ENCODE measurements around the gene IGFBP2. TPM values are rescaled to one million over a fixed set of nuclear protein-coding genes. Genes with fewer than 3 reads are reported as not detected.
A peak's percentile ranks its signal among the peaks of the same experiment; 100 is the strongest.
"Not testable (repeated sequence)": the region's sequence is repeated elsewhere in the genome, so short reads cannot be mapped to it uniquely, and the experiment has no call there.

IGFBP2 gene
- total and polyA plus RNA-seq, 7 donors, result 8.2 to 33.2 (median 12.8) TPM

DNA sequence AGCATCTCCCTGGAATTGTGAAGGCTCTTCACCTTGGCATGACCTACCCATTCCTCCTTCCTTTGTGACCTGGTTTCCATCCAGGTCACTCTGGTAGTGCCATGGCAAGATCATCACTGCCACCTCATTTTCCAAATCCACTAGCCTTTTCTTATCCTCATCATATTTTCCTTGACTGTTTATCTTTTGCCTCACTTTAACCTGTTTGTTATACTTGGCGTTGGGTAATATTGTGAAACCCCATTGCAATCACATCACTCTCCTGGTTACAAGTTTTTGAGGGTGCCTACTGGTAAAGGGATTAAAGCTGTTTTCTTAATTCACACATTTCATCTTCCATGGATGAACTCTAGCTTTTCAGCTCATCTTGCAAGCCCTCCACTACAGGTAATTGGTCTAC is 39.1 kb upstream of the IGFBP2 start:
- no peak for TF ChIP-seq CTCF (IDR thresholded peaks at IDR 0.05)
- no peaks in the 10 kb centered on the region for H3K36me3 ChIP-seq (ENCODE audit: insufficient read depth in 1 of 2, low read depth in 1 of 2)
- intact Hi-C loops (cut with DNase I), result no loop called here
- DNase-seq (no peak), ATAC-seq (no peak)
- 94 to 100% (median 97%) methylated on average over 1 of the region's 1 CpG for WGBS, 3 donors
- no peaks in the 10 kb centered on the region for H3K9me3 ChIP-seq
- H3K27ac ChIP-seq, result no peak overlapping the region
- no peaks in the 10 kb centered on the region for H3K27me3 ChIP-seq (ENCODE audit: insufficient read depth in 3 of 3, low read length in 2 of 3)
- peaks cover 16% of the 10 kb centered on the region for H3K4me1 ChIP-seq
- no peak overlapping the region for H3K4me3 ChIP-seq

GRCh38 chr2:216596236-216596979 is 36.8 kb upstream of the IGFBP2 start:
- 23 to 30% (median 29%) methylated on average over 8 of the region's 8 CpGs for WGBS, 3 donors
- no peaks in the 10 kb centered on the region for H3K27me3 ChIP-seq (ENCODE audit: insufficient read depth in 3 of 3, low read length in 2 of 3)
- no peaks in the 10 kb centered on the region for H3K36me3 ChIP-seq (ENCODE audit: insufficient read depth in 1 of 2, low read depth in 1 of 2)
- TF ChIP-seq CTCF (IDR thresholded peaks at IDR 0.05), result no peak
- intact Hi-C loops (cut with DNase I), result no loop called here
- DNase-seq (no peak), ATAC-seq (no peak)
- no peaks in the 10 kb centered on the region for H3K9me3 ChIP-seq
- H3K4me3 ChIP-seq, result peak overlapping the region; percentile 20
- H3K27ac ChIP-seq, result no peak overlapping the region
- peaks cover 16% of the 10 kb centered on the region for H3K4me1 ChIP-seq

DNA sequence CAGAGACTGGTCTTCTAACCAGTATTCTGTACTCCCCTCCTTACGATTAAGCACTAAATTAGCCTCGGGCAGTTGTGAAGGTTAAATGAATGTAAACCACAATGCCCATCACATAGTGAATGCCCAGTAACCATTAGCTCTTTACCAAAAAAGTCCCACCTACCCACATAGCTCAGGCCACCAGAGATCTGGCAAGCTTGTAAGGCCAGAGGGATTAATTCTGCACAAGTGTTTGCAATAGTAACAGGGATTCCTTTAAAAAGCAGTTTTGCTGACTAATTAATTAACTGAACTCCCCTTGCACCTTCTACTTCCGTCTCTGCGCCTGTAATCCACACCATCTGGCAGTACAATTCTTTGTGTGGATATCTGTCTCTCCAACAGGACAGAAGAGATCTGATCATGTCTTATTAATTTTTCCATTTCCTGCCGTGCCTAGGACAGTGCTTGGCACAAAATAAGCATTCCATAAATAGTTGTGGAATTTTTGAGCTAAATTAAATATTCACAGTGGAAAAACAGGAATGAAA is 36.2 kb upstream of the IGFBP2 start:
- Histone ChIP-seq H3K36me3 (ENCODE audit: insufficient read depth in 1 of 2, low read depth in 1 of 2) (no peaks in the 10 kb centered on the region), H3K4me1 (peaks cover 16% of the 10 kb centered on the region), H3K4me3 (no peak overlapping the region), H3K27ac (no peak overlapping the region), H3K27me3 (ENCODE audit: insufficient read depth in 3 of 3, low read length in 2 of 3) (no peaks in the 10 kb centered on the region), H3K9me3 (no peaks in the 10 kb centered on the region)
- no peak for ATAC-seq
- WGBS, 3 donors, result 23 to 35% (median 28%) methylated on average over 5 of the region's 5 CpGs
- no peak for DNase-seq
- no peak for TF ChIP-seq CTCF (IDR thresholded peaks at IDR 0.05)
- intact Hi-C loops (cut with DNase I), result no loop called here

DNA sequence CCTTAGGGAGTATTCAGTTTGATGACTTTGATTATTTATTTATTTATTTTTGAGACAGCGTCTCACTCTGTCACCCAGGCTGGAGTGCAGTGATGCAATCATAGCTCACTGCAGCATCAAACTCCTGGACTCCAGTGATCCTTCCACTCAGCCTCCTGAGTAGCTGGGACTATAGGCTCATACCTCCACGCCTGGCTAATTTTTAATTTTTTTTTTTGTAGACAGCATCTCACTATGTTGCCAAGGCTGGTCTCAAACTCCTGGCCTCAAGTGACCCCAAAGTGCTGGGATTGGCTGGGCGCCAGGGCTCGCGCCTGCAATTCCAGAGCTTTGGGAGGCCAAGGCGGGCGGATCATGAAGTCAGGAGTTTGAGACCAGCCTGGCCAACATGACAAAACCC is 35.4 kb upstream of the IGFBP2 start:
- intact Hi-C loops (cut with DNase I); H3K27ac ChIP-seq; ATAC-seq; H3K27me3 ChIP-seq (ENCODE audit: insufficient read depth in 3 of 3, low read length in 2 of 3); H3K4me3 ChIP-seq; H3K36me3 ChIP-seq (ENCODE audit: insufficient read depth in 1 of 2, low read depth in 1 of 2); DNase-seq; H3K9me3 ChIP-seq: not testable (repeated sequence)
- WGBS, 3 donors, result 30 to 53% (median 33%) methylated on average over 7 of the region's 7 CpGs
- peaks cover 16% of the 10 kb centered on the region for H3K4me1 ChIP-seq

DNA sequence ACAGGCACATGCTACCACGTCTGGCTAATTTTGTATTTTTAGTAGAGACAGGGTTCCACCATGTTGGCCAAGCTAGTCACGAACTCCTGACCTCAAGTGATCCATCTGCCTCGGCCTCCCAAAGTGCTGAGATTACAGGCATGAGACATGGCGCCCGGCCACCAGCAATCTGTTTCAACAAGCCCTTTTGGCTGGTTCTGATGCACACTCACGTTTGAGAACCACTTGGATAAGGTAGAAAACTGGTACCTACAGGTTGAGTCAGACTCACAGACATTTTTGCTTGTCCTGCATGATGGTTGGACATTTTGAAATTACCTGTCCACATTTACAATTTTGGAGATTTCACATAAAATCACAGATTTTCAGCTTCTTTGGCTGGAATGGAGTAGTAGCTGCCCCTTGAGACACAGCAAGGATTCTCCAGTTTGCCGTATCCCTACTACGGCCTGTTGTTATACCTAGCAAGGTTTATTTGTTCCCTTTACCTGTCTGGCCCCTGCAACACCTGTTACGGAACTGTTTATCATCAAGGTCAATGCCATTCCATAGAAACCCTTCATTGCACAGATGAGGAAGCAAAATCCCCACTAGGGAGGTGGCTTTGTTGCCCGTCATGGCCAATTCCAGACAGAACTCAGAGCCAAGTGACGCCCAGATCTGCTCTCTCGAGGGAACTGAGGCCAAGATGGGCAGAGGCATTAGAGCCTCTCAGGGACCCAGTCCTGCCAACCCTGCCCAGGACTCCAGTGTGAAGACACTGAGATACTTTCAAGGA is 31.4 kb upstream of the IGFBP2 start:
- H3K27ac ChIP-seq, result no peak overlapping the region
- peaks cover 10% of the 10 kb centered on the region for H3K4me1 ChIP-seq
- intact Hi-C loops (cut with DNase I), result no loop called here
- no peaks in the 10 kb centered on the region for H3K36me3 ChIP-seq (ENCODE audit: insufficient read depth in 1 of 2, low read depth in 1 of 2)
- no peak for ATAC-seq
- TF ChIP-seq CTCF (IDR thresholded peaks at IDR 0.05), result no peak
- H3K27me3 ChIP-seq (ENCODE audit: insufficient read depth in 3 of 3, low read length in 2 of 3), result no peaks in the 10 kb centered on the region
- no peak for DNase-seq
- H3K9me3 ChIP-seq, result no peaks in the 10 kb centered on the region
- 90 to 94% (median 92%) methylated on average over 12 of the region's 12 CpGs for WGBS, 3 donors
- no peak overlapping the region for H3K4me3 ChIP-seq

All from psoas muscle (tissue), 8 donors.